Keratinocyte (primary cell): ENCODE data around the gene ZNF581. TPM values are rescaled to one million over a fixed set of nuclear protein-coding genes. Genes with fewer than 3 reads are reported as not detected.

Source experiments
- DNase-seq: peaks from one replicate; pipeline ENCODE4 v3.0.0-alpha.2; 2011; ENCODE audit warnings: low read depth, missing footprints, low spot score
- FAIRE-seq: peaks from 2 replicates; lab custom pipeline; 2011; peaks lifted over from hg19 to GRCh38; lab: Jason Lieb, UNC
- H2AFZ ChIP-seq: 2 replicates; pipeline ENCODE4 v1.6.0; 2012; ENCODE audit warnings: low read length, control low read depth, inconsistent platforms; ENCODE audit not compliant: control insufficient read depth
- H3K27ac ChIP-seq: 2 replicates; pipeline ENCODE4 v1.5.1; 2011; ENCODE audit warnings: low read length; ENCODE audit not compliant: control insufficient read depth, insufficient read depth
- H3K27me3 ChIP-seq: 3 replicates; pipeline ENCODE4 v1.6.0; 2011; ENCODE audit warnings: low read length; ENCODE audit not compliant: control insufficient read depth, insufficient read depth; ENCODE audit errors: extremely low read depth
- H3K36me3 ChIP-seq, 2 experiments: 2 replicates in 1 of 2; 3 replicates in 1 of 2; pipeline ENCODE4 v1.5.1; 2011; ENCODE audit warnings: low read length in 2 of 2, mild to moderate bottlenecking in 1 of 2; ENCODE audit not compliant: control insufficient read depth in 2 of 2, insufficient read depth in 2 of 2; ENCODE audit errors: extremely low read depth in 1 of 2
- H3K4me1 ChIP-seq: 3 replicates; pipeline ENCODE4 v1.5.1; 2011; ENCODE audit warnings: low read length; ENCODE audit not compliant: control insufficient read depth, insufficient read depth; ENCODE audit errors: extremely low read depth
- H3K4me2 ChIP-seq: 3 replicates; pipeline ENCODE4 v1.6.0; 2011; ENCODE audit warnings: low read depth, low read length; ENCODE audit not compliant: control insufficient read depth, insufficient read depth; ENCODE audit errors: extremely low read depth
- H3K4me3 ChIP-seq, 3 experiments: fragments of 200-600 bp in 1 of 3; sonication (generic) in 1 of 3; 2 replicates in 2 of 3; 3 replicates in 1 of 3; pipeline ENCODE4 v1.5.1; 2011 to 2016; ENCODE audit warnings: low read length in 3 of 3, mild to moderate bottlenecking in 3 of 3, control low read depth in 2 of 3, inconsistent platforms in 1 of 3, low read depth in 1 of 3, mixed read lengths in 1 of 3, mixed run types in 1 of 3, moderate library complexity in 1 of 3; ENCODE audit not compliant: control insufficient read depth in 2 of 3, insufficient read depth in 2 of 3; ENCODE audit errors: extremely low read depth in 1 of 3
- H3K79me2 ChIP-seq: 2 replicates; pipeline ENCODE4 v1.6.0; 2012; ENCODE audit warnings: low read length; ENCODE audit not compliant: control insufficient read depth, insufficient read depth
- H3K9ac ChIP-seq: 3 replicates; pipeline ENCODE4 v1.6.0; 2011; ENCODE audit warnings: low read length; ENCODE audit not compliant: control insufficient read depth, insufficient read depth; ENCODE audit errors: extremely low read depth
- H3K9me1 ChIP-seq: 3 replicates; pipeline ENCODE4 v1.6.0; 2011; ENCODE audit warnings: low read length; ENCODE audit not compliant: control insufficient read depth, insufficient read depth; ENCODE audit errors: extremely low read depth
- H3K9me3 ChIP-seq: 2 replicates; pipeline ENCODE4 v1.5.1; 2012; ENCODE audit warnings: low read depth, low read length; ENCODE audit not compliant: control insufficient read depth
- H4K20me1 ChIP-seq: 3 replicates; pipeline ENCODE4 v1.6.0; 2011; ENCODE audit warnings: low read length; ENCODE audit not compliant: control insufficient read depth, insufficient read depth; ENCODE audit errors: extremely low read depth
- EZH2 ChIP-seq: IDR thresholded peaks from one replicate; pipeline ENCODE4 v1.6.1; 2012; ENCODE audit warnings: inconsistent platforms, mild to moderate bottlenecking, low read length, moderate library complexity
- dilution Hi-C: fragments of 300-500 bp; cut with MboI; formaldehyde crosslinking; loops from one replicate; pipeline ENCODE4 v1.7.0; 2020; ENCODE audit warnings: low sequenced_read_pairs; ENCODE audit not compliant: extremely low pct_ligation_motif_present
- polyA plus RNA-seq, 5 experiments: library from polyadenylated mRNA; depleted of rRNA in 3 of 5; stranded (reverse) in 3 of 5; stranded (forward) in 1 of 5; unstranded in 1 of 5; fragments of >200 nt; gene quantifications; 1 replicate in 1 of 5; 2 replicates in 3 of 5; 3 replicates in 1 of 5; pipeline versions ENCODE4 v1.2.1 to v1.2.3, GENCODE V29; 2011 to 2012; ENCODE audit warnings: missing spikeins in 2 of 5, low read depth in 1 of 5, low replicate concordance in 1 of 5
- TF ChIP-seq, protein P1 (sequence below), 3 experiments: IDR thresholded peaks in 1 of 3; conservative IDR thresholded peaks in 1 of 3; optimal IDR thresholded peaks in 1 of 3; 2 replicates in 2 of 3; 3 replicates in 1 of 3; pipeline versions ENCODE3 to v1.5.1; 2011; ENCODE audit warnings: low read length in 3 of 3, mild to moderate bottlenecking in 3 of 3, moderate library complexity in 2 of 3, control low read depth in 1 of 3, inconsistent platforms in 1 of 3; ENCODE audit not compliant: insufficient read depth in 2 of 3; ENCODE audit errors: extremely low read depth in 1 of 3

Gene ZNF581
- polyA plus RNA-seq, 1 donor (not counting 4 experiments of a cell fraction or from before 2014, with no cell fraction given) = 14.8 TPM

DNA sequence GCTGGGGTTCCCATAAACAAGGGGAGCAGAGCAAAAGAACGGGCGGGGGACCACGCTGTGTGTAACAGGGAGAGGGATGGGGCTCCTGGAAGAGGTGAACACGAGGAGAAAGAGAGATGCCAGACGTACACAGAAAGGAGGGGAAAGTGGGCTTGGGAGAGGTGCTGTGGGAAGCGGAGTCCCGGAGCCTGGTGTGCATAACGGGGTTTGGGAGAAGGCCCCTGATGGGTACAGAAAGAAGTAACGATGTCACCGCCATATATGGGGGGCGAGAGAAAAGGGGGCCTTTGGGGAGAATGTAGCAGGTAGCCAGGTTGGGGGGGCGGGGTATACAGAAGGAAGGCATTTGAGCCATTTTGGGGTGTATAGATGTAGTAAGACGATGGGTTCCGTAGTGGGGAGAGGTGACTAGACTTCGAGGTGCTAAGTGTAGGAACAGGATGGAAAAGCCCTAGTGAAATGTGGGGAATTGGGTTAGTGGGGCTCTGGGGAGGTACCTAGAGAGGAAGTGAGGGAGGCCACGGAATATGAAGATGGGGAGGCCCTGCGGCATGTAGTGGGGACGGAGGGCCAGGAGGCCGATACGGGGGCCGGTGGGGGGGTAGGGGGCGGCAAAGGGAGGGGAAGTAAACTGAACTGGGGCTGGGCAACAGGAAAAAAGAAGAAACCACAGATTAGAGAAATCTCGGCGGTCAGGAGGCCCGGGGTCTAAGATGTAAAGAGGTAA is 1.9 kb upstream of the ZNF581 start:
- no peaks in the 10 kb centered on the region for H4K20me1 ChIP-seq
- H3K36me3 ChIP-seq = peaks cover 7 to 16% of the 10 kb centered on the region in 2 experiments
- DNase-seq (no peak), FAIRE-seq (no peak)
- no peak overlapping the region for H2AFZ ChIP-seq
- H3K4me3 ChIP-seq = peak overlapping the region; percentile 74 to 92 (median 90)
- dilution Hi-C loops = no loop called here
- H3K9ac ChIP-seq = peak overlapping the region; percentile 88
- no peaks in the 10 kb centered on the region for H3K27me3 ChIP-seq
- H3K4me1 ChIP-seq = peaks cover 32% of the 10 kb centered on the region
- peak overlapping the region; percentile 67 for H3K27ac ChIP-seq
- peaks cover 51% of the 10 kb centered on the region for H3K79me2 ChIP-seq
- peak overlapping the region; percentile 90 for H3K4me2 ChIP-seq
- H3K9me1 ChIP-seq = no peaks in the 10 kb centered on the region
- no peak for TF ChIP-seq EZH2
- H3K9me3 ChIP-seq = no peaks in the 10 kb centered on the region

DNA sequence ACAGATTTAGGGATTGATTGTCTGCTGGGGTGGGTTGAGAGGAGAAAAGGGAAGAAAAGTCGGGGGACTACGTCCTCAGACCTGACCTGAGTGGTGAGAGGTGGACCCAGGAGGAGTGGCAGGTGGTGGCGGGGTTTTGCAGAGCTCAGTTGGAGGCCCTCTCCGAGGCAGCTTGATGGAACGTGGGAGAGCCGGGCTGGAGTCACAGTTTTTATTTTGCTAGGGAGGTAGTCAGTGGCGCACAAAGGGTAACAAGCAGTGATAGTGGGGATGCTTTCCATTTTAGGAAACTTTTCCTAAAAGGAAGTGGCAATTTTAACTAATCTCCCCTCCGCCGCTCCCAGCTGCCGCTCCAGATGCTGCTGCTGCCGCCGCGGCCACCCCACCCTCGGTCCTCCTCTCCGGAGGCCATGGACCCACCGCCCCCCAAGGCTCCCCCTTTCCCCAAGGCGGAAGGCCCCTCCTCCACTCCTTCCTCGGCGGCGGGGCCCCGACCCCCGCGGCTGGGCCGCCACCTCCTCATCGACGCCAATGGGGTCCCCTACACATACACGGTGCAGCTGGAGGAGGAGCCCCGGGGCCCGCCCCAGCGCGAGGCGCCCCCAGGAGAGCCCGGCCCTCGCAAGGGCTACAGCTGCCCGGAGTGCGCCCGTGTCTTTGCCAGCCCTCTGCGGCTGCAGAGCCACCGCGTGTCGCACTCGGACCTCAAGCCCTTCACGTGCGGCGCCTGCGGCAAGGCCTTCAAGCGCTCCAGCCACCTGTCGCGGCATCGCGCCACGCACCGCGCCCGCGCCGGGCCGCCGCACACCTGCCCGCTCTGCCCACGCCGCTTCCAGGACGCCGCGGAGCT is 1.1 kb upstream of the ZNF581 start:
- H3K36me3 ChIP-seq = peaks cover 8 to 16% of the 10 kb centered on the region in 2 experiments
- H4K20me1 ChIP-seq = no peaks in the 10 kb centered on the region
- TF ChIP-seq, protein P1, sequence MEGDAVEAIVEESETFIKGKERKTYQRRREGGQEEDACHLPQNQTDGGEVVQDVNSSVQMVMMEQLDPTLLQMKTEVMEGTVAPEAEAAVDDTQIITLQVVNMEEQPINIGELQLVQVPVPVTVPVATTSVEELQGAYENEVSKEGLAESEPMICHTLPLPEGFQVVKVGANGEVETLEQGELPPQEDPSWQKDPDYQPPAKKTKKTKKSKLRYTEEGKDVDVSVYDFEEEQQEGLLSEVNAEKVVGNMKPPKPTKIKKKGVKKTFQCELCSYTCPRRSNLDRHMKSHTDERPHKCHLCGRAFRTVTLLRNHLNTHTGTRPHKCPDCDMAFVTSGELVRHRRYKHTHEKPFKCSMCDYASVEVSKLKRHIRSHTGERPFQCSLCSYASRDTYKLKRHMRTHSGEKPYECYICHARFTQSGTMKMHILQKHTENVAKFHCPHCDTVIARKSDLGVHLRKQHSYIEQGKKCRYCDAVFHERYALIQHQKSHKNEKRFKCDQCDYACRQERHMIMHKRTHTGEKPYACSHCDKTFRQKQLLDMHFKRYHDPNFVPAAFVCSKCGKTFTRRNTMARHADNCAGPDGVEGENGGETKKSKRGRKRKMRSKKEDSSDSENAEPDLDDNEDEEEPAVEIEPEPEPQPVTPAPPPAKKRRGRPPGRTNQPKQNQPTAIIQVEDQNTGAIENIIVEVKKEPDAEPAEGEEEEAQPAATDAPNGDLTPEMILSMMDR (optimal IDR thresholded peaks at IDR 0.05 in 1 of 3, IDR thresholded peaks at IDR 0.05 in 1 of 3, conservative IDR thresholded peaks at IDR 0.05 in 1 of 3; ENCODE audit: extremely low read depth in 1 of 3, insufficient read depth in 2 of 3, low read length in 3 of 3) = no peak
- TF ChIP-seq EZH2 = no peak
- H3K4me1 ChIP-seq = peaks cover 33% of the 10 kb centered on the region
- H2AFZ ChIP-seq = no peak overlapping the region
- no peaks in the 10 kb centered on the region for H3K9me1 ChIP-seq
- peak overlapping the region; percentile 90 for H3K4me2 ChIP-seq
- H3K79me2 ChIP-seq = peaks cover 44% of the 10 kb centered on the region
- peak overlapping the region; percentile 74 to 92 (median 90) for H3K4me3 ChIP-seq
- no peaks in the 10 kb centered on the region for H3K27me3 ChIP-seq
- dilution Hi-C loops = no loop called here
- DNase-seq (no peak), FAIRE-seq (no peak)
- peak overlapping the region; percentile 45 for H3K27ac ChIP-seq
- H3K9me3 ChIP-seq = no peaks in the 10 kb centered on the region
- peak overlapping the region; percentile 88 for H3K9ac ChIP-seq
